ENCODE measurements around the gene NEURL3.

DNA sequence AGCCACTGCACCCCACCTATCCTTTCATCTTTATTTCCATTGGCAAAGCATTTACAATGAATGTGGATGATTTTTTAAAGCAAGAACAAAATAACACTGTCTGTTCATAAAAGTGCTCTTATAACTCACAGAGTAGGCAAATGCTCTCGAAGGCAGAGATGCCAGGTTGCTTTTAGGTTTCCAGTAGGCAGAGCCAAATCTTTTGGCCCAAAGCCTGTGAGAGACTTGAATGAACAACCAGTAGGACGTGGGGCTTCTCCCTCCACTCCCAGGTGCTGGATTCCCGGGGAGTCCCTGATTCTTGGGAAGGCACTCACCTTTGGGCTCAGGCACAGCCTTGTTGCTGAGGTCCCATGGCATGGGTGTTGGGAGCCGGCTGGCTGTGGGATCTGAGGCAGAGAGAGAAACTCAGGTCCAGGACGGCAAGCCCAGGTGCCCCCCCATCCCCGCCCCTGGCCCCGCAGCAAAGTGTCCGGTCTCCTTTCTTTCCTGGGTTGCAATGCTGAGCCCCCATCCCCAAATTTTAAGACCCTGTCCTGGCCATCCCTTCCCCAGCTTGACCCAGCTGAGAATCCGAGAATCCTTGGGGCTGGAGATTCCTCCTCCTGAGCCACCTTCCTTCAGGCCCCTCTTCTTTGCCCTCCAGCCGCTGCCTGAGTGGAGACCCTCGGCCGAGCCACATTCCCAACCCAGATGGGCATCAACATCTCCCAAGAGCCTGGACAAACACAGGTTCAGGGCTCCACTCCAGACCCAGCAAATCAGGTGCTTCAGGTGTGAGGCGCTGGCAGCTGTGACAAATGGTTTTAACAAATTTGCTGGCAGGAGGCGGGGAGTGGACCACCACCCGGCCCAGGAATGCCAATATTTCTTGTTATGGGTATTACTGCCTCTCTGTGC, 5.8 kb downstream of the NEURL3 start:
- TF ChIP-seq SUZ12 (IDR thresholded peaks at IDR 0.05) (no peak), SP1 (IDR thresholded peaks at IDR 0.05) (no peak)
